Upper lobe of left lung (tissue), 6 donors: ENCODE results near the gene EMC8. TPM values are rescaled to one million over a fixed set of nuclear protein-coding genes. Genes with fewer than 3 reads are reported as not detected.

Experiments
- ATAC-seq, 2 donors: fragments of 200-7000 bp; cut with Tn5 transposase; one replicate each; pipeline ENCODE4 v1.9.1; 2022; ENCODE audit warnings: mild to moderate bottlenecking in 2 of 2, moderate library complexity in 2 of 2; ENCODE audit not compliant: low FRiP score in 2 of 2
- DNase-seq, 2 donors: peaks; one replicate each; pipeline ENCODE4 v3.0.0-alpha.2; 2019 to 2020
- H3K27ac ChIP-seq, 4 donors: fragments of 200-600 bp; sonication (generic); one replicate each; pipeline ENCODE4 v1.5.1; 2016 to 2019
- H3K27me3 ChIP-seq, 4 donors: fragments of 200-600 bp; sonication (generic); one replicate each; pipeline ENCODE4 v1.5.1; 2017 to 2019
- H3K36me3 ChIP-seq, 4 donors: fragments of 200-600 bp; sonication (generic); one replicate each; pipeline ENCODE4 v1.5.1; 2016 to 2019
- H3K4me1 ChIP-seq, 4 donors: fragments of 200-600 bp; sonication (generic); one replicate each; pipeline ENCODE4 v1.5.1; 2018 to 2019
- H3K4me3 ChIP-seq, 4 donors: fragments of 200-600 bp; sonication (generic); one replicate each; pipeline ENCODE4 v1.5.1; 2017 to 2019; ENCODE audit warnings: mild to moderate bottlenecking in 2 of 4, moderate library complexity in 1 of 4
- H3K9me3 ChIP-seq, 4 donors: fragments of 200-600 bp; sonication (generic); one replicate each; pipeline ENCODE4 v1.5.1; 2018 to 2019
- EP300 ChIP-seq, 4 donors: sonication (generic); formaldehyde crosslinking; IDR thresholded peaks; one replicate each; pipeline ENCODE4 v1.5.1; 2017; ENCODE audit warnings: antibody characterized with exemption in 4 of 4, control low read depth in 2 of 4
- POLR2A ChIP-seq, 4 donors: fragments of 450-650 bp; IDR thresholded peaks; one replicate each; pipeline ENCODE4 v1.5.1; 2016 to 2017; ENCODE audit warnings: antibody characterized with exemption in 4 of 4, mild to moderate bottlenecking in 2 of 4
- POLR2AphosphoS5 ChIP-seq, 2 donors: sonication (generic); formaldehyde crosslinking; IDR thresholded peaks; one replicate each; pipeline ENCODE4 v1.5.1; 2017; ENCODE audit warnings: antibody characterized with exemption in 2 of 2
- WGBS, 2 donors: methylation state at CpG; one replicate each; pipeline ENCODE4 v1.1.5; 2017 to 2018; 5-methylcytosine and 5-hydroxymethylcytosine counted together
- total RNA-seq, 6 donors: library from RNA; depleted of rRNA in 4 of 6; stranded (reverse); fragments of >200 nt in 4 of 6; gene quantifications; one replicate each; pipeline versions ENCODE4 v1.1.0 to v1.2.1, GENCODE V29; 2016 to 2021
- TF ChIP-seq, protein P1 (sequence below), 6 experiments: fragments of 450-650 bp in 4 of 6; fragments of 200-600 bp in 2 of 6; sonication (generic) in 2 of 6; IDR thresholded peaks; one replicate each; pipeline ENCODE4 v1.5.1; 2016 to 2019; ENCODE audit warnings: antibody characterized with exemption in 6 of 6
- donor health status: DM: no; HTN: no; CAD: no; lungs with moderate emphysema.
- donor health status: DM: no; HTN: yes; CAD: no; lungs with severe emphysema.

Gene EMC8
- total RNA-seq, 6 donors from 2014 or later = 15.8 to 39.8 (median 25.6) TPM

GRCh38 chr16:85816159-85816558 is 16.8 kb upstream of the EMC8 start:
- TF ChIP-seq POLR2AphosphoS5 (IDR thresholded peaks at IDR 0.05) = no peak
- TF ChIP-seq, protein P1, sequence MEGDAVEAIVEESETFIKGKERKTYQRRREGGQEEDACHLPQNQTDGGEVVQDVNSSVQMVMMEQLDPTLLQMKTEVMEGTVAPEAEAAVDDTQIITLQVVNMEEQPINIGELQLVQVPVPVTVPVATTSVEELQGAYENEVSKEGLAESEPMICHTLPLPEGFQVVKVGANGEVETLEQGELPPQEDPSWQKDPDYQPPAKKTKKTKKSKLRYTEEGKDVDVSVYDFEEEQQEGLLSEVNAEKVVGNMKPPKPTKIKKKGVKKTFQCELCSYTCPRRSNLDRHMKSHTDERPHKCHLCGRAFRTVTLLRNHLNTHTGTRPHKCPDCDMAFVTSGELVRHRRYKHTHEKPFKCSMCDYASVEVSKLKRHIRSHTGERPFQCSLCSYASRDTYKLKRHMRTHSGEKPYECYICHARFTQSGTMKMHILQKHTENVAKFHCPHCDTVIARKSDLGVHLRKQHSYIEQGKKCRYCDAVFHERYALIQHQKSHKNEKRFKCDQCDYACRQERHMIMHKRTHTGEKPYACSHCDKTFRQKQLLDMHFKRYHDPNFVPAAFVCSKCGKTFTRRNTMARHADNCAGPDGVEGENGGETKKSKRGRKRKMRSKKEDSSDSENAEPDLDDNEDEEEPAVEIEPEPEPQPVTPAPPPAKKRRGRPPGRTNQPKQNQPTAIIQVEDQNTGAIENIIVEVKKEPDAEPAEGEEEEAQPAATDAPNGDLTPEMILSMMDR (IDR thresholded peaks at IDR 0.05) = no peak
- no peak for TF ChIP-seq EP300 (IDR thresholded peaks at IDR 0.05)
- TF ChIP-seq POLR2A (IDR thresholded peaks at IDR 0.05) = no peak
- Histone ChIP-seq H3K27ac (no peak overlapping the region), H3K36me3 (no peaks in the 10 kb centered on the region), H3K27me3 (no peaks in the 10 kb centered on the region), H3K4me3 (no peak overlapping the region), H3K4me1 (peaks cover 0 to 8% (median 2%) of the 10 kb centered on the region in 4 donors), H3K9me3 (no peaks in the 10 kb centered on the region)
- ATAC-seq (no peak), DNase-seq (no peak)
- WGBS, 2 donors = 92 to 94% methylated on average over 14 of the region's 14 CpGs

DNA sequence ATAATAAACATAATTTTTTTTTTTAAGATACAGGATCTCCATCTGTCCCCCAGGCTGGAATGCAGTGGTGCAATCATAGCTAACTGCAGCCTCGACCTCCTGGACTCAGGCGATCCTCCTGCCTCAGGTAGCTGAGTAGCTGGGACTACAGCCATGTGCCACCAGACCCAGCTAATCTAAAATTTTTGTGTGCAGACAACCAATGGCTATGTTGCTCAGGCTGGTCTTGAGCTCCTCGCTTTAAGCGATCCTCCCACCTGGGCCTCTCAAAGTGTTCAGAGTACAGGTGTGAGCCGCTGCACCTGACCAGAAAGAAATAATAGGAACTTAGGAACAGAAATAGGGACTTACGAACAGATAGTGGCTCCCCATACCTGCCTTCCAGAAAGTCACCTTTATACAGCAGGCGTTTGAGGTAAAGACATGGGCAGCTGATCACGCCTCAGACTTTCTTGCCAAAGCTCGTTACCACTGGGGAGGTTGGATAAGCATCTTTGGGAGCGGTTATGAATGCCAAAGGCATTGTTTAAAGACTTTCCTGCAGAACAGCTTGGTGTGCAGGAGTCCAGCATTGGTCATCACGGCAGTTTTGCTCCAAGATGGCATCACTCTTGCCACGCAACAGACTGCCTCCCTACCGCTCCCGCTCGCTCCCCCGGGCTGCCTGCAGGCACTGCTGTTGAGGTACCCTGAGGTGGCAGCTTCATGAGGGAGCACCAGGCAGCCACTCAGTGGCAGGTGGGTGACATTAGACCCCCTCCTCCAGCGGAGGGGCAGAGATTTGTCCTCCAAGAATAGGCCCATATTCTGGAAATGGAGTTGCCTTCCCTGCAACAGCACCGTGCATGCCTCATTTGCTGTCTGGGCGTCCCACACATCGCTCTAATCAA is 13.7 kb upstream of the EMC8 start:
- no peak for TF ChIP-seq POLR2AphosphoS5 (IDR thresholded peaks at IDR 0.05)
- TF ChIP-seq, protein P1 (IDR thresholded peaks at IDR 0.05) = no peak
- TF ChIP-seq EP300 (IDR thresholded peaks at IDR 0.05) = no peak
- no peak for TF ChIP-seq POLR2A (IDR thresholded peaks at IDR 0.05)
- ATAC-seq = no peak
- no peaks in the 10 kb centered on the region for H3K36me3 ChIP-seq
- no peak for DNase-seq
- H3K9me3 ChIP-seq = no peaks in the 10 kb centered on the region
- H3K4me3 ChIP-seq = no peak overlapping the region
- 81 to 87% methylated on average over 16 to 20 of the region's 20 CpGs for WGBS, 2 donors
- no peak overlapping the region for H3K27ac ChIP-seq
- no peaks in the 10 kb centered on the region for H3K4me1 ChIP-seq
- no peaks in the 10 kb centered on the region for H3K27me3 ChIP-seq

GRCh38 chr16:85812031-85812807 is 12.9 kb upstream of the EMC8 start:
- WGBS, 2 donors = 41 to 50% methylated on average over 30 to 37 of the region's 37 CpGs
- Histone ChIP-seq H3K36me3 (peaks cover 0 to under 1% (median under 1%) of the 10 kb centered on the region in 4 donors), H3K4me3 (no peak overlapping the region), H3K27ac (no peak overlapping the region), H3K4me1 (no peaks in the 10 kb centered on the region), H3K9me3 (no peaks in the 10 kb centered on the region), H3K27me3 (no peaks in the 10 kb centered on the region)
- DNase-seq (no peak), ATAC-seq (peak in 1 of 2 donors; percentile 6)
- TF ChIP-seq EP300 (IDR thresholded peaks at IDR 0.05) = no peak
- no peak for TF ChIP-seq POLR2AphosphoS5 (IDR thresholded peaks at IDR 0.05)

GRCh38 chr16:85810742-85811115 is 11.4 kb upstream of the EMC8 start:
- no peak for TF ChIP-seq POLR2AphosphoS5 (IDR thresholded peaks at IDR 0.05)
- no peak for TF ChIP-seq POLR2A (IDR thresholded peaks at IDR 0.05)
- no peak for TF ChIP-seq EP300 (IDR thresholded peaks at IDR 0.05)
- TF ChIP-seq, protein P1 (IDR thresholded peaks at IDR 0.05) = no peak
- no peak for DNase-seq

GRCh38 chr16:85810097-85810741 is 10.9 kb upstream of the EMC8 start:
- ATAC-seq (no peak), DNase-seq (no peak)
- peaks cover 12 to 21% (median 17%) of the 10 kb centered on the region in 4 donors for H3K36me3 ChIP-seq
- TF ChIP-seq, protein P1 (IDR thresholded peaks at IDR 0.05) = no peak
- TF ChIP-seq POLR2A (IDR thresholded peaks at IDR 0.05) (no peak), POLR2AphosphoS5 (IDR thresholded peaks at IDR 0.05) (no peak), EP300 (IDR thresholded peaks at IDR 0.05) (no peak)
- no peak overlapping the region for H3K4me3 ChIP-seq
- no peak overlapping the region for H3K27ac ChIP-seq
- 83 to 85% methylated on average over 13 of the region's 13 CpGs for WGBS, 2 donors
- no peaks in the 10 kb centered on the region for H3K27me3 ChIP-seq
- H3K9me3 ChIP-seq = no peaks in the 10 kb centered on the region
- H3K4me1 ChIP-seq = no peaks in the 10 kb centered on the region

More at GRCh38 chr16:85810742-85811115, 11.4 kb upstream of the EMC8 start:
- Histone ChIP-seq H3K9me3 (no peaks in the 10 kb centered on the region), H3K4me1 (no peaks in the 10 kb centered on the region), H3K4me3 (no peak overlapping the region), H3K27me3 (no peaks in the 10 kb centered on the region), H3K36me3 (peaks cover 8 to 16% (median 12%) of the 10 kb centered on the region in 4 donors), H3K27ac (no peak overlapping the region)
- WGBS, 2 donors = 85 to 91% methylated on average over 7 of the region's 7 CpGs
- no peak for ATAC-seq
